Measurements from ENCODE around the gene DEPDC4. TPM values are rescaled to one million over a fixed set of nuclear protein-coding genes. Genes with fewer than 3 reads are reported as not detected.

DEPDC4 gene
- polyA plus RNA-seq, 1 donor from 2014 or later, result 1.2 TPM

DNA sequence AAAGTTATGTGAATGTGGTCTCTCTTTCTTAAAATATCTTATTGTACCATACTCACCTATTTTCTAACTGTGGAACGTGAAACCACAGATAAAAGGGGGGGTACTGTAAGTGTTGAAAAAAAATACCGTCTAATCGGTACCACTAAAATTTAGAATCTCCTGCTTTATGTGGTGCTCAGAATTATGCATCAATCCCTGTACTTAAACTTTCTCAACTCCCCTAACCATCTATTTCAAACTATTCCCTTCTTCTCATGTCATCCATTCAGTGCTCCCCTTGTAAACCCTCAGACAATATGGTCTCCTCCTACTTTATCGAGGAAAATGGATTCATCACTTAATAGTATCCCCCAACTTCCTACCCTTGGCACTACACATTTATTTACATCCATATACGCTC, 23.7 kb downstream of the DEPDC4 start:
- TF ChIP-seq MXI1 (conservative IDR thresholded peaks at IDR 0.05; ENCODE audit: poor library complexity, severe bottlenecking), result no peak
- TF ChIP-seq TAF1 (IDR thresholded peaks at IDR 0.05; ENCODE audit: low read depth), result no peak
- TF ChIP-seq EZH2 (IDR thresholded peaks at IDR 0.05; ENCODE audit: borderline replicate concordance, insufficient read depth, low read length, poor library complexity, severe bottlenecking), result no peak
- no peak for TF ChIP-seq RAD21 (conservative IDR thresholded peaks at IDR 0.05)
- H3F3A ChIP-seq (ENCODE audit: insufficient read depth, low read length, poor library complexity, severe bottlenecking), result no peaks in the 10 kb centered on the region
- no peaks in the 10 kb centered on the region for H3K27me3 ChIP-seq (ENCODE audit: insufficient read depth, low read depth, low read length)
- no peaks in the 10 kb centered on the region for H3K36me3 ChIP-seq (ENCODE audit: insufficient read depth, low read length)
- H3K9ac ChIP-seq (ENCODE audit: low read length), result no peak overlapping the region
- no peaks in the 10 kb centered on the region for H3K9me3 ChIP-seq (ENCODE audit: low read length)
- H3K4me3 ChIP-seq (ENCODE audit: low read length), result no peak overlapping the region
- H2AFZ ChIP-seq (ENCODE audit: low read depth, low read length), result no peak overlapping the region
- no peak overlapping the region for H3K4me2 ChIP-seq (ENCODE audit: low read length)
- no peaks in the 10 kb centered on the region for H4K20me1 ChIP-seq (ENCODE audit: insufficient read depth)
- H3K9me2 ChIP-seq (ENCODE audit: insufficient read depth, low read length), result no peaks in the 10 kb centered on the region
- no peak overlapping the region for H3K27ac ChIP-seq (ENCODE audit: low read length)
- H3K79me2 ChIP-seq (replicated peaks; ENCODE audit: insufficient read depth, low read length), result no peaks in the 10 kb centered on the region

DNA sequence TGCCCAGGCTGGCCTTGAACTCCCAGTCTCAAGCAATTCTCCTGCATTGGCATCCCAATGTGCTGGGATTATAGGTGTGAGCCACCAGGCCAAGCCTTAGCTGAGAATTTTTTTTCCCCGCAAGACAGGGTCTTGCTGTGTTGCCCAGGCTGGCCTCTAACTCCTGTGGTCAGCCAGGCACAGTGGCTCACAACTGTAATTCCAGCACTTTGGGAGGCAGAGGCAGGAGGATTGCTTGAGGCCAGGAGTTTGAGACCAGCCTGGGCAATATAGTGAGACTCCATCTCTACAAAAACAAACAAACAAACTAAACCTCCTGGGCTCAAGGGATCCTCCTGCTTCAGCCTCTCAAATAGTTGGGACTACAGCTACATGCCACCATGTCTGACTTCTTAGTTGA, 27.3 kb downstream of the DEPDC4 start:
- H3K4me2 ChIP-seq (ENCODE audit: low read length), result no peak overlapping the region
- H3K4me3 ChIP-seq (ENCODE audit: low read length), result no peak overlapping the region
- no peaks in the 10 kb centered on the region for H3K27me3 ChIP-seq (ENCODE audit: insufficient read depth, low read depth, low read length)
- H4K20me1 ChIP-seq (ENCODE audit: insufficient read depth), result no peaks in the 10 kb centered on the region
- no peaks in the 10 kb centered on the region for H3K36me3 ChIP-seq (ENCODE audit: insufficient read depth, low read length)
- H3F3A ChIP-seq (ENCODE audit: insufficient read depth, low read length, poor library complexity, severe bottlenecking), result no peaks in the 10 kb centered on the region
- H3K9me2 ChIP-seq (ENCODE audit: insufficient read depth, low read length), result no peaks in the 10 kb centered on the region
- no peaks in the 10 kb centered on the region for H3K79me2 ChIP-seq (replicated peaks; ENCODE audit: insufficient read depth, low read length)
- H2AFZ ChIP-seq (ENCODE audit: low read depth, low read length), result no peak overlapping the region
- TF ChIP-seq, protein P1, sequence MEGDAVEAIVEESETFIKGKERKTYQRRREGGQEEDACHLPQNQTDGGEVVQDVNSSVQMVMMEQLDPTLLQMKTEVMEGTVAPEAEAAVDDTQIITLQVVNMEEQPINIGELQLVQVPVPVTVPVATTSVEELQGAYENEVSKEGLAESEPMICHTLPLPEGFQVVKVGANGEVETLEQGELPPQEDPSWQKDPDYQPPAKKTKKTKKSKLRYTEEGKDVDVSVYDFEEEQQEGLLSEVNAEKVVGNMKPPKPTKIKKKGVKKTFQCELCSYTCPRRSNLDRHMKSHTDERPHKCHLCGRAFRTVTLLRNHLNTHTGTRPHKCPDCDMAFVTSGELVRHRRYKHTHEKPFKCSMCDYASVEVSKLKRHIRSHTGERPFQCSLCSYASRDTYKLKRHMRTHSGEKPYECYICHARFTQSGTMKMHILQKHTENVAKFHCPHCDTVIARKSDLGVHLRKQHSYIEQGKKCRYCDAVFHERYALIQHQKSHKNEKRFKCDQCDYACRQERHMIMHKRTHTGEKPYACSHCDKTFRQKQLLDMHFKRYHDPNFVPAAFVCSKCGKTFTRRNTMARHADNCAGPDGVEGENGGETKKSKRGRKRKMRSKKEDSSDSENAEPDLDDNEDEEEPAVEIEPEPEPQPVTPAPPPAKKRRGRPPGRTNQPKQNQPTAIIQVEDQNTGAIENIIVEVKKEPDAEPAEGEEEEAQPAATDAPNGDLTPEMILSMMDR (IDR thresholded peaks at IDR 0.05; ENCODE audit: poor library complexity, severe bottlenecking), result no peak
- TF ChIP-seq RAD21 (conservative IDR thresholded peaks at IDR 0.05), result no peak
- no peaks in the 10 kb centered on the region for H3K9me3 ChIP-seq (ENCODE audit: low read length)
- no peak overlapping the region for H3K9ac ChIP-seq (ENCODE audit: low read length)
- H3K27ac ChIP-seq (ENCODE audit: low read length), result no peak overlapping the region

DNA sequence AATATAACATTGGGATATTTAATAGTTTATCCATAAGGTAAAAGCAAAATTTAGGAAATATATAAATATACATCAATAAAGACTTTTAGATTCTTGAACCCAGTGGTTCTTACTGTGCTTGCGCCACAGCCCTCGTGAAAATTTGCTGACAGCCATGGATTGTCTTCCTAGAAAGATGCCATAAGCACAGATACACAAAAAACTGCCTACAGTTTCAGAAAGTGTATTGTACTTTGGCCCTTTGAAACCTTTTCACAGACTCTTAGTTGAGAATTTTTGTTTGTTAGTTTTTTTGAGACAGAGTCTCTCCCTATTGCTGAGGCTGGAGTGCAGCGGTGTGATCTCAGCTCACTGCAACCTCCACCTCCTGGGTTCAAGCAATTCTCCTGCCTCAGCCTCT, 28.1 kb downstream of the DEPDC4 start:
- Histone ChIP-seq H3K79me2 (replicated peaks; ENCODE audit: insufficient read depth, low read length) (no peaks in the 10 kb centered on the region), H4K20me1 (ENCODE audit: insufficient read depth) (no peaks in the 10 kb centered on the region), H3K4me2 (ENCODE audit: low read length) (no peak overlapping the region), H3K27me3 (ENCODE audit: insufficient read depth, low read depth, low read length) (no peaks in the 10 kb centered on the region), H3K9me3 (ENCODE audit: low read length) (no peaks in the 10 kb centered on the region), H3K27ac (ENCODE audit: low read length) (no peak overlapping the region), H3K4me3 (ENCODE audit: low read length) (no peak overlapping the region), H2AFZ (ENCODE audit: low read depth, low read length) (no peak overlapping the region), H3K9ac (ENCODE audit: low read length) (no peak overlapping the region), H3F3A (ENCODE audit: insufficient read depth, low read length, poor library complexity, severe bottlenecking) (no peaks in the 10 kb centered on the region), H3K36me3 (ENCODE audit: insufficient read depth, low read length) (no peaks in the 10 kb centered on the region), H3K9me2 (ENCODE audit: insufficient read depth, low read length) (no peaks in the 10 kb centered on the region)
- no peak for TF ChIP-seq RAD21 (conservative IDR thresholded peaks at IDR 0.05)
- TF ChIP-seq SMC3 (conservative IDR thresholded peaks at IDR 0.05; ENCODE audit: poor library complexity), result no peak
- TF ChIP-seq TAF1 (IDR thresholded peaks at IDR 0.05; ENCODE audit: low read depth), result no peak
- no peak for TF ChIP-seq EP300 (conservative IDR thresholded peaks at IDR 0.05; ENCODE audit: poor library complexity, severe bottlenecking)
- TF ChIP-seq MXI1 (conservative IDR thresholded peaks at IDR 0.05; ENCODE audit: poor library complexity, severe bottlenecking), result no peak
- TF ChIP-seq POLR2AphosphoS5 (IDR thresholded peaks at IDR 0.05), result no peak
- TF ChIP-seq, protein P1 (IDR thresholded peaks at IDR 0.05; ENCODE audit: poor library complexity, severe bottlenecking), result no peak
- TF ChIP-seq EZH2 (IDR thresholded peaks at IDR 0.05; ENCODE audit: borderline replicate concordance, insufficient read depth, low read length, poor library complexity, severe bottlenecking), result no peak
- TF ChIP-seq, protein P2, sequence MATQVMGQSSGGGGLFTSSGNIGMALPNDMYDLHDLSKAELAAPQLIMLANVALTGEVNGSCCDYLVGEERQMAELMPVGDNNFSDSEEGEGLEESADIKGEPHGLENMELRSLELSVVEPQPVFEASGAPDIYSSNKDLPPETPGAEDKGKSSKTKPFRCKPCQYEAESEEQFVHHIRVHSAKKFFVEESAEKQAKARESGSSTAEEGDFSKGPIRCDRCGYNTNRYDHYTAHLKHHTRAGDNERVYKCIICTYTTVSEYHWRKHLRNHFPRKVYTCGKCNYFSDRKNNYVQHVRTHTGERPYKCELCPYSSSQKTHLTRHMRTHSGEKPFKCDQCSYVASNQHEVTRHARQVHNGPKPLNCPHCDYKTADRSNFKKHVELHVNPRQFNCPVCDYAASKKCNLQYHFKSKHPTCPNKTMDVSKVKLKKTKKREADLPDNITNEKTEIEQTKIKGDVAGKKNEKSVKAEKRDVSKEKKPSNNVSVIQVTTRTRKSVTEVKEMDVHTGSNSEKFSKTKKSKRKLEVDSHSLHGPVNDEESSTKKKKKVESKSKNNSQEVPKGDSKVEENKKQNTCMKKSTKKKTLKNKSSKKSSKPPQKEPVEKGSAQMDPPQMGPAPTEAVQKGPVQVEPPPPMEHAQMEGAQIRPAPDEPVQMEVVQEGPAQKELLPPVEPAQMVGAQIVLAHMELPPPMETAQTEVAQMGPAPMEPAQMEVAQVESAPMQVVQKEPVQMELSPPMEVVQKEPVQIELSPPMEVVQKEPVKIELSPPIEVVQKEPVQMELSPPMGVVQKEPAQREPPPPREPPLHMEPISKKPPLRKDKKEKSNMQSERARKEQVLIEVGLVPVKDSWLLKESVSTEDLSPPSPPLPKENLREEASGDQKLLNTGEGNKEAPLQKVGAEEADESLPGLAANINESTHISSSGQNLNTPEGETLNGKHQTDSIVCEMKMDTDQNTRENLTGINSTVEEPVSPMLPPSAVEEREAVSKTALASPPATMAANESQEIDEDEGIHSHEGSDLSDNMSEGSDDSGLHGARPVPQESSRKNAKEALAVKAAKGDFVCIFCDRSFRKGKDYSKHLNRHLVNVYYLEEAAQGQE (IDR thresholded peaks at IDR 0.05; ENCODE audit: borderline replicate concordance), result no peak

Measured in neural cell (in vitro differentiated cells).